HG02759 (cell line): Measurements from ENCODE around the gene TRPM6.
"Not testable (repeated sequence)": the region's sequence is repeated elsewhere in the genome, so short reads cannot be mapped to it uniquely, and the experiment has no call there.

ENCODE experiments used
- ATAC-seq: cut with Tn5 transposase; IDR thresholded peaks from one replicate; pipeline ENCODE4 v1.9.1; 2021; ENCODE audit warnings: mild to moderate bottlenecking, moderate library complexity; ENCODE audit not compliant: unreplicated experiment

Gene TRPM6, protein sequence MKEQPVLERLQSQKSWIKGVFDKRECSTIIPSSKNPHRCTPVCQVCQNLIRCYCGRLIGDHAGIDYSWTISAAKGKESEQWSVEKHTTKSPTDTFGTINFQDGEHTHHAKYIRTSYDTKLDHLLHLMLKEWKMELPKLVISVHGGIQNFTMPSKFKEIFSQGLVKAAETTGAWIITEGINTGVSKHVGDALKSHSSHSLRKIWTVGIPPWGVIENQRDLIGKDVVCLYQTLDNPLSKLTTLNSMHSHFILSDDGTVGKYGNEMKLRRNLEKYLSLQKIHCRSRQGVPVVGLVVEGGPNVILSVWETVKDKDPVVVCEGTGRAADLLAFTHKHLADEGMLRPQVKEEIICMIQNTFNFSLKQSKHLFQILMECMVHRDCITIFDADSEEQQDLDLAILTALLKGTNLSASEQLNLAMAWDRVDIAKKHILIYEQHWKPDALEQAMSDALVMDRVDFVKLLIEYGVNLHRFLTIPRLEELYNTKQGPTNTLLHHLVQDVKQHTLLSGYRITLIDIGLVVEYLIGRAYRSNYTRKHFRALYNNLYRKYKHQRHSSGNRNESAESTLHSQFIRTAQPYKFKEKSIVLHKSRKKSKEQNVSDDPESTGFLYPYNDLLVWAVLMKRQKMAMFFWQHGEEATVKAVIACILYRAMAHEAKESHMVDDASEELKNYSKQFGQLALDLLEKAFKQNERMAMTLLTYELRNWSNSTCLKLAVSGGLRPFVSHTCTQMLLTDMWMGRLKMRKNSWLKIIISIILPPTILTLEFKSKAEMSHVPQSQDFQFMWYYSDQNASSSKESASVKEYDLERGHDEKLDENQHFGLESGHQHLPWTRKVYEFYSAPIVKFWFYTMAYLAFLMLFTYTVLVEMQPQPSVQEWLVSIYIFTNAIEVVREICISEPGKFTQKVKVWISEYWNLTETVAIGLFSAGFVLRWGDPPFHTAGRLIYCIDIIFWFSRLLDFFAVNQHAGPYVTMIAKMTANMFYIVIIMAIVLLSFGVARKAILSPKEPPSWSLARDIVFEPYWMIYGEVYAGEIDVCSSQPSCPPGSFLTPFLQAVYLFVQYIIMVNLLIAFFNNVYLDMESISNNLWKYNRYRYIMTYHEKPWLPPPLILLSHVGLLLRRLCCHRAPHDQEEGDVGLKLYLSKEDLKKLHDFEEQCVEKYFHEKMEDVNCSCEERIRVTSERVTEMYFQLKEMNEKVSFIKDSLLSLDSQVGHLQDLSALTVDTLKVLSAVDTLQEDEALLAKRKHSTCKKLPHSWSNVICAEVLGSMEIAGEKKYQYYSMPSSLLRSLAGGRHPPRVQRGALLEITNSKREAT (N-terminal part only)

DNA sequence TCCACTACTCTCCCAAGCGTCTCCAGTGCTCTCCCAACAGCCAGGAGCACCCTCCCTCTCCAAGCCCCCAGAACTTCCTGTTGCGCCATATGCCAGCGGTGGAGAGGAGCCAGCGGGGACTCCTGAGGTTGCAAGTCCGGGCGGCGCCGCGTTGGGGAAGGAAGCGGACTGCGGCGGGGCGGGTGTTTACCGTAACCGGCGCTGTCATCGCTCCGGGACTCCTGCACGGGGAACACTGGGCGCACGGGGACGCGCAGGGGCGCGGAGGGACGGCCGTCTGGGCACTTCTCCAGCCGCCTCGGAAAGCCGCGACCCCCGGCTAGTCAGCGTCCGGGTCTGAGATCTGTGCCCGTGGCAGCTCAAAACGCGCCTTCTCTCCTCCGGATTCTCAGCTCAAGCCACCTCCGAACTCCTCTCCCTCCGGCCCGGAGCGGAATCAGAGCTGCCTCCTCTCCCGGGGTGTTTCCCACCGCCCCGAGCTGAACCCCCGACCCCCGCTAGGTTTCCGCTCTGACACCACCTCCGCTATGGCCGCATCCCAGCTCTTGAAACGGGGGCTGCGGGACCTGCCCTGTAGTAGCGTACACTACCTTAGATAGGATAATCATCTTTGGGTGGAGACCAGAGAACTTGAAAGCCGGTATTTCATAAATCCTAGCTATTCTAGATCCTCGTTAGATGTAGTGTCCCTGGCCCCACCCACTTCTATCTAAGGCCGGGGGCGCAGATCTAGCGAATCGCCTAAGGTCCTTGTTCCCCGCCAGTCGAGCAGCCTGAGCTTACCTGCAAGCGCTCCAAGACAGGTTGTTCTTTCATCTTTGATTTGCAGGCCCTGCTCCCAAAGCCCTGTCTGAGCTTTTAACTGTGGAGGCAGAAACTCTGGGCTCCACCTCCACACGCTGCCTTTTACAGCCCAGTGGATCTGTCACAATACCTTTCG is at the start of gene TRPM6:
Gene TRPM6, minus strand, starts transcription at position 881 of the 940 bp plus-strand sequence. Its CDS starts 65 bp downstream, at position 816.
- peak; percentile 65 for ATAC-seq

GRCh38 chr9:74935008-74935407 is 47.3 kb upstream of the TRPM6 start:
- ATAC-seq: no peak

- no peak for ATAC-seq
Measured at GRCh38 chr9:74921737-74922136, 34.0 kb upstream of the TRPM6 start.

- no peak for ATAC-seq
Measured at GRCh38 chr9:74920944-74921626, 33.4 kb upstream of the TRPM6 start.

- ATAC-seq: no peak
Measured at GRCh38 chr9:74910036-74910435, 22.3 kb upstream of the TRPM6 start.

GRCh38 chr9:74908665-74909064 is 20.9 kb upstream of the TRPM6 start:
- no peak for ATAC-seq

GRCh38 chr9:74907085-74907484 is 19.4 kb upstream of the TRPM6 start:
- no peak for ATAC-seq

- ATAC-seq: no peak
Measured at GRCh38 chr9:74901001-74901400, 13.3 kb upstream of the TRPM6 start.

DNA sequence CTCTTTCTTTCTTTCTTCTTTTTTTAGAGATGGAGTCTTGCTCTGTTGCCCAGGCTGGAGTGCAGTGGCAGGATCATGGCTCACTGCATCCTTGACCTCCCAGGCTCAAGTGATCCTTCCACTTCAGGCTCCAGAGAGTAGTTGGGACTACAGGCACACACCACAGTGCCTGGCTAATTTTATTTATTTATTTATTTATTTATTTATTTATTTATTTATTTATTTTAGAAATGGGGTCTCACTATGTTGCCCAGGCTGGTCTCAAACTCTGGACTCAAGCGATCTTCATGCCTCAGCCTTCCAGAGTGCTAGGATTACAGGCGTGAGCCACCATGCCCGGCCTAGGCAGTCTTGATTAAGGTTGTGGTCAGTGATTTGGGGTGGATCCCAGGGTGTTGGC is 728 bp upstream of the TRPM6 start:
- ATAC-seq: not testable (repeated sequence)

GRCh38 chr9:74887981-74888370 is 255 bp upstream of the TRPM6 start:
- ATAC-seq: no peak

DNA sequence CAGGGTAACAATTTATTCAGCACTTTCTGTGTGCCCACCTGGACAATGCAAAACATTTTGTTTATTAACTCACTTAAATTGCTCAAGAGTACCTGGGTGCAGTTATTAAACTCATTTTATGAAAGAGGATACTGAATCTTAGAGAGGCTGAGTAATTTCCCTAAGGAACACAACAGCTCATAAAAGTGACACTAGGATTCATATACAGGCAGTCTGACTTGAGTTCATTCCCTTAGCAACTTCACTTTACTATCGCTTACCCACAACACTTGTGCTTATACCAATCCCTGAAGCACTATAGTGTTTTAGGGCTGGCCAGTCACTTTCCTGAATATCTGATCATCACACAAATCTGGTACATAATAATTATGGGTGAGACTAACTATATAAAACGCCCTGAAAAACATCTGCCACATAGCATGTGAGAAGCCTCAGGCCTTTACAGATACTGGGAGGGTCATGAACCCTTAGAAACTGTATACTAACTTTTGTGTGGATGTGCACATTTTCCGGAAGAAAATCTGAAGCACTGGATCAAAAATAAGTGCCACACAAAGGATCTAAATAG is 11.3 kb downstream of the TRPM6 start:
- ATAC-seq: no peak

- no peak for ATAC-seq
Measured at GRCh38 chr9:74875656-74876055, 12.1 kb downstream of the TRPM6 start.

- ATAC-seq: no peak
Measured at GRCh38 chr9:74874220-74874619, 13.5 kb downstream of the TRPM6 start.

DNA sequence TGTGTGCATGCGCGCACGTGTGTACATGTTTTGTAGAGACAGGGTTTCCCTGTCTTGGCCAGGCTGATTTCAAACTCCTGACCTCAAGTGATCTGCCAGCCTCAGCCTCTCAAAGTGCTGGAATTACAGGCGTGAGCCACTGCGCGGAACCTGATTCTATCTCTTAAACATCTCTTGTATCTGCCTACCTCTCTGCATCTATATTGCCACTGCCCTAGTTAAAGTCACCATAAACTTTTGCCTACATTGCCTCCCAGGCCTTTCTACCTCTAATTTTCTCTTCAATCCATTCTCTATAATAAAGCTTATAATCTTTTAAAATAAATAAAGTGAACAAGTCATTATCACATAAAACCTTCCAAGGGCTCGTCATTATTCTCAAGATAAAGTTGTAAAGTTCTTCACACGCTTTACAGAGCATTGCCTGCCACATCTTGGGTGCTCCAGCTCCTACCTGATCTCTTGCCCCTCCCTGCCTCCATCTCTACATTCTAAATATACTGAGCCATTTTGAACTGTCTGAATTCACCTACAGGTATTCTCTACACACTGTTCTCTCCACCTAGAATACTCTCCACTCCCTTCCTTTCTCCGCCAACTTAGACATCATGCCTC is 15.0 kb downstream of the TRPM6 start:
- no peak for ATAC-seq

DNA sequence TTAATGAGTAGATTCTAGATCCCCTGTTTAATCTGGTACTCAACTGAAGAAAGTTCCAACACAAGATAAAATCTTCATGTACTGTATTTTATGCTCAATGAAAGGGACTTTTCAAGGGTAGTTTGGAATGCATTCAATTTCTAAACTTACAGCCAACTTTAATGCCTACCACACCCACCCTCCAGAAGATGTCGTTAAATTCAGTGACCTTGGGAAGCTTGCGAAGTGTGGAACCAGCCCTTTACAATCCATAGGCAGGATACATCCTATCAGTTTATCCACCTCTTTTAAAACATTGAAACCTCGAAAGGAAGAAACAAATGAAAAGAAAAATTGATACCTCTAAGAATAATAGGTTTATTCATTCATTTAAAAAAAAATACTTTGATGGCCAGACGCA is 20.2 kb downstream of the TRPM6 start:
- no peak for ATAC-seq

DNA sequence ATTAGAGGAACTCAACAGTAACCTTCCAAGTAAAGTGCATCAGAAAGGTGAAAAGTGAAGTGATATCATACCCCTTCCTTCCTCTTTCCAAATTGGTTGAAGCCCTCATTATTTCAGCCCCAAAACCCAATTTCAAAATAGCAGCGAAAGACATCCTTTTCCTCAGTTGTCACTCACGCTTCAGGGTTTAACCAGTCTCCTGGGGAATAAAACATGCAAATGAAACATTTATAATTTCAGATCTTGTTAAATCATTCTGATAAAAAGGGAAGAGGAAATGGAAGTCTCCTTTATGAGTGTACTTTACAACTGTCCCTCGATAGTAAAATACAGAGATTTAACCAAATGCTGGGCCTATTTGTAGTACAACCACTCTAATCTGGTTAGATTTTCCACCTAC is 22.5 kb downstream of the TRPM6 start:
- ATAC-seq: no peak

DNA sequence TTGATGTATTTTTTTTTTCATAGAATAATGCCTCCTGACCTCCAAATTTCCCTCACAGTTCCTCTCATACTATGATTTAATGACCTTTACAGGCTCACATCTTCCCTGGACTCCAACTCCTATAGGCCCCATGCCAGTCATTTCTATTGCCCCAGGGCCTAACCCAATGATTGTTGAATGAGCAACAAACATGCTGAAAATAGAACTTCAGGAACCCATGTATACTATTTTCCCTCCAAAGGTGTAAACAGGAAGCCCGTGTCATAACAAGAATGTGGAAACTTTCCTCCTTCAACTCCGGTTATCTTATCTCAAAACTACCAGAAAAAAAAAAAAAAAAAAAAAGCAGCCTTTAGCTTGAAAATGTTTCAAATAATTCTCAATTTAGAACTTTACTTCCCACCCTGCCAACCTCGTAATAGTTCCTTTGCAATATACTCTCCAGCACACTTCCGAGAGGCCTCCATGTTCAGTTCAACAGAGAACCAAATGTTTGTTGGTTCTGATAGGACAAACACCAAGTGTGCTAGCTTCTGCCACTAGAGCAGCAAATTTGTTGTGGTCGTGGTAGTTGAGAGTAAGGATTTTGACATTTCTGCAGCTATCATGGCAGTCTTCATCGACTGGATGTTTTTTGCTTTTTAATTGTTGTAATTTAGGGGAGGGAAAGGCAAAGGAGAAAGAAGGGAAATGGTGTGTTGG is 25.8 kb downstream of the TRPM6 start:
- ATAC-seq: no peak

GRCh38 chr9:74861071-74861470 is 26.6 kb downstream of the TRPM6 start:
- no peak for ATAC-seq
